Gastroesophageal sphincter (tissue), 3 donors: ENCODE results near the gene SAMM50.

Experiments
- CTCF ChIP-seq, 4 experiments: fragments of 200-600 bp in 2 of 4; fragments of 450-650 bp in 2 of 4; sonication (generic) in 1 of 4; IDR thresholded peaks; one replicate each; pipeline ENCODE4 v1.5.1; 2017 to 2019; ENCODE audit warnings: antibody characterized with exemption in 4 of 4, mild to moderate bottlenecking in 2 of 4, moderate library complexity in 2 of 4
- EP300 ChIP-seq: sonication (generic); formaldehyde crosslinking; IDR thresholded peaks from one replicate; pipeline ENCODE4 v1.6.1; 2017; ENCODE audit warnings: antibody characterized with exemption, mild to moderate bottlenecking
- POLR2A ChIP-seq, 2 donors: fragments of 450-650 bp; IDR thresholded peaks; one replicate each; pipeline ENCODE4 v1.6.1; 2017; ENCODE audit warnings: antibody characterized with exemption in 2 of 2, mild to moderate bottlenecking in 2 of 2, moderate library complexity in 1 of 2

GRCh38 chr22:43945632-43946383 lies 9.4 kb upstream of the SAMM50 start:
- TF ChIP-seq CTCF (IDR thresholded peaks at IDR 0.05) (peak in 1 of 4 experiments; percentile 48), EP300 (no peak), POLR2A (IDR thresholded peaks at IDR 0.05) (no peak)
